HG03139 (cell line): ENCODE results near the gene RASD1.

Source experiments
- ATAC-seq: cut with Tn5 transposase; IDR thresholded peaks from one replicate; pipeline ENCODE4 v1.9.1; 2021; ENCODE audit not compliant: unreplicated experiment

The RASD1 gene

DNA sequence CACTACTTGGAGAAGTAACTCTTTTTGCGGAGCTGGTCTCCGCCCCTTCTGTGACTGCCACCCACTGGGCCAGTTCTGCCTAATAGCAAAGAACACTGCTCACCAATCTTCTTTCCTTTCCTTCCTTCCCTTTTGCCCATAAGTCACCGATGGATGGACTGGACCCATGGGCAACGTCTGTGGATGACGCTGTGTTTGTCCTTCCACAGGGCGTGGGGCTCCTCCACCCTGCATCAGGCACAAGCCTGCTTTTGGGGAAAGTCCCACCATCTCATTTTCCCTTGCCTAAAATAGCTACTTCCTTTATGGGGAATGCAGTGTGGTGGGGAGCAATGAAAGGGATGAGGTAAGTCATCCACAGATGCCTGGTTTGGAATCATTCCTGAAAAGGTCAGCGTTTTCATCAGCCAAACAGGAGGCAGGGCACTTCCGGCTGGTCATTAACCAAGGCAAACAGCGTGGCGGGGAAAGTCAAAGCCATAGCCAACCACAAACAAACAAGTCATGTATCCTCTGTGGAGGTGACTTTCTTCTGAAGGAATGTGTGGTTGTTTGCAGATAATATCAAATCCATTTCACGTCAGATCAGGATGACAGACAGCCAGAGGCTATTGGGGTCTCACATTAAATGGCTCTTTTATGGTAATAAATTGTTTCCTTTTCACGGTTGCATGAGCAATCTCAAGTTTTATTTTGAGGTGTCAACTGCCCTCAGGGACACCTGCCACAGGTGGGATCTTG is 50.1 kb downstream of the RASD1 start:
- ATAC-seq: no peak

DNA sequence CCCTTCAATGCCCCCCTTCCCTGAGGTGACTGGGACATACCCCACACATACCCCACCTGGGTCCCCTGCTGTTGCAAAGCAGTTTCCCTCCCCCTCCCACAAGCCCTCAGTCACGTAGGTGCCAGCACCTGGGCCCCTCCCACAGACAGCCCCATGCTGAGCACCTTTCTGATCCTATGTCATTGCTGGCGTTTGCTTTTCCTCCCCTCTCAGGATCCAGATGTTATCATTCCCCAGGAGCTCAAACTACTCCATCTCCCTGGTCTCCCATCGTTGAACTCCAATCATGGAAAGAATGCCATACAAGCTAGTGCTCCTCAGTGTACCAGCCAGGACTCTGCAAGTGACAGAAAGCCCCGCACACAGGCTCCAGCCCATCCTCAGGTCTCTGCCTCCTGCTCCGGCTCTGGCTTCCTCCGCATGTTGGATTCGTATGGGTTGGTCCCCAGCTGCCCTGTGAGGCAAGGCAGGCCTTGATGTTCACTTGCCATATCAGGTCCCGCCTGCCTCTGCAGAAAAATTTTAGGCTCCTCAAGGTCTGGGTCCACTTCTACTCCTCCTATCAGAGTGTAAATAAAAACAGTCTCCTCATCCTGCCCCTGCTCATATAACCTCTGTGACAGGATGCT is 50.8 kb downstream of the RASD1 start:
- no peak for ATAC-seq
